CD1c-positive myeloid dendritic cell (primary cell): Measurements from ENCODE around the gene MRFAP1L1.
"Not testable (repeated sequence)": the region's sequence is repeated elsewhere in the genome, so short reads cannot be mapped to it uniquely, and the experiment has no call there.

Source experiments
- DNase-seq: peaks from one replicate; pipeline ENCODE4 v3.0.0-alpha.2; 2016; ENCODE audit errors: extremely low spot score

Gene MRFAP1L1

GRCh38 chr4:6688879-6689505 lies 20.7 kb downstream of the MRFAP1L1 start:
- peak; percentile 59 for DNase-seq

GRCh38 chr4:6687947-6688878 lies 21.5 kb downstream of the MRFAP1L1 start:
- DNase-seq = no peak

- DNase-seq = no peak
Measured at GRCh38 chr4:6686104-6686787, 23.4 kb downstream of the MRFAP1L1 start.

GRCh38 chr4:6684656-6685055 lies 25.0 kb downstream of the MRFAP1L1 start:
- no peak for DNase-seq

GRCh38 chr4:6682862-6683590 lies 26.6 kb downstream of the MRFAP1L1 start:
- DNase-seq = no peak

GRCh38 chr4:6681191-6681590 lies 28.5 kb downstream of the MRFAP1L1 start:
- no peak for DNase-seq

- no peak for DNase-seq
Measured at GRCh38 chr4:6680372-6681034, 29.2 kb downstream of the MRFAP1L1 start.

GRCh38 chr4:6676722-6677558 lies 32.7 kb downstream of the MRFAP1L1 start:
- DNase-seq = no peak

- peak; percentile 44 for DNase-seq
Measured at GRCh38 chr4:6674500-6675149, 35.0 kb downstream of the MRFAP1L1 start.

- peak; percentile 98 for DNase-seq
Measured at GRCh38 chr4:6673660-6674499, 35.8 kb downstream of the MRFAP1L1 start.

- DNase-seq = peak; percentile 17
Measured at GRCh38 chr4:6673191-6673659, 36.4 kb downstream of the MRFAP1L1 start.

GRCh38 chr4:6672541-6673190 lies 37.0 kb downstream of the MRFAP1L1 start:
- not testable (repeated sequence) for DNase-seq

GRCh38 chr4:6672131-6672530 lies 37.5 kb downstream of the MRFAP1L1 start:
- no peak for DNase-seq

GRCh38 chr4:6671648-6672047 lies 38.0 kb downstream of the MRFAP1L1 start:
- no peak for DNase-seq

GRCh38 chr4:6668391-6668790 lies 41.3 kb downstream of the MRFAP1L1 start:
- DNase-seq = no peak

GRCh38 chr4:6665320-6665654 lies 44.4 kb downstream of the MRFAP1L1 start:
- DNase-seq = no peak

GRCh38 chr4:6663596-6664393 lies 45.9 kb downstream of the MRFAP1L1 start:
- DNase-seq = no peak

GRCh38 chr4:6662591-6662990 lies 47.1 kb downstream of the MRFAP1L1 start:
- no peak for DNase-seq
